K562 (cell line): ENCODE measurements around the gene CHTF8. TPM values are rescaled to one million over a fixed set of nuclear protein-coding genes. Genes with fewer than 3 reads are reported as not detected.

Experiments
- ARID1B ChIP-seq: fragments of 450-650 bp; IDR thresholded peaks from 2 replicates; pipeline ENCODE4 v1.6.1; 2016; ENCODE audit warnings: antibody characterized with exemption, mild to moderate bottlenecking, inconsistent platforms
- MBD2 ChIP-seq: sonication (generic); IDR thresholded peaks from 2 replicates; pipeline ENCODE4 v1.6.1; 2016; ENCODE audit warnings: low read depth, borderline replicate concordance
- PHB ChIP-seq: fragments of 250-450 bp; sonication (Bioruptor Pico); IDR thresholded peaks from 2 replicates; pipeline ENCODE4 v1.5.0; 2021
- POLR2H ChIP-seq: IDR thresholded peaks from 2 replicates; pipeline ENCODE4 v1.6.1; 2016; ENCODE audit warnings: missing genetic modification characterization, low read depth, mild to moderate bottlenecking, control low read depth, missing compliant biosample characterization, moderate library complexity
- polyA plus RNA-seq, 8 experiments: library from polyadenylated mRNA; depleted of rRNA in 4 of 8; stranded (reverse) in 5 of 8; unstranded in 3 of 8; fragments of >200 nt; fragmentation: Nextera tagmentation in 2 of 8; fragmentation: Illumina TruSeq in 1 of 8; extraction: Ambion mirVana in 2 of 8; extraction: Trizol in 1 of 8; gene quantifications; 2 replicates each; pipeline versions ENCODE4 v1.2.1 to v1.2.3, GENCODE V29; 2011 to 2014; ENCODE audit warnings: inconsistent platforms in 1 of 8, missing spikeins in 1 of 8
- total RNA-seq, 7 experiments: library from RNA; depleted of rRNA in 6 of 7; stranded (reverse); fragments of >200 nt in 6 of 7; fragmentation: Illumina TruSeq in 2 of 7; extraction: Trizol in 2 of 7; gene quantifications; 2 replicates each; pipeline versions ENCODE4 v1.2.1 to v1.2.3, GENCODE V29; 2011 to 2021; ENCODE audit warnings: low replicate concordance in 1 of 7
- TF ChIP-seq, protein P1 (sequence below), 2 experiments: IDR thresholded peaks; 2 replicates each; pipeline ENCODE4 v1.6.1; 2012; ENCODE audit warnings: improper control_type of control experiment in 2 of 2, low read depth in 2 of 2, low read length in 2 of 2, borderline replicate concordance in 1 of 2
- TF ChIP-seq, protein P2 (sequence below), 2 experiments: fragments of 450-650 bp; IDR thresholded peaks; 2 replicates each; pipeline ENCODE4 v1.6.1; 2016
- TF ChIP-seq, protein P3 (sequence below): fragments of 250-450 bp; sonication (Bioruptor Pico); IDR thresholded peaks from 2 replicates; pipeline ENCODE4 v1.5.0; 2021
- TF ChIP-seq, protein P4 (sequence below): sonication (generic); formaldehyde crosslinking; IDR thresholded peaks from 2 replicates; pipeline ENCODE4 v1.8.0; 2023; ENCODE audit warnings: mild to moderate bottlenecking, missing genetic modification reagents

The CHTF8 gene
- total and polyA plus RNA-seq, 9 of the 15 experiments (the other 6 are each of a cell fraction or from before 2014, with no cell fraction given) = 20.2 to 199 (median 108) TPM

DNA sequence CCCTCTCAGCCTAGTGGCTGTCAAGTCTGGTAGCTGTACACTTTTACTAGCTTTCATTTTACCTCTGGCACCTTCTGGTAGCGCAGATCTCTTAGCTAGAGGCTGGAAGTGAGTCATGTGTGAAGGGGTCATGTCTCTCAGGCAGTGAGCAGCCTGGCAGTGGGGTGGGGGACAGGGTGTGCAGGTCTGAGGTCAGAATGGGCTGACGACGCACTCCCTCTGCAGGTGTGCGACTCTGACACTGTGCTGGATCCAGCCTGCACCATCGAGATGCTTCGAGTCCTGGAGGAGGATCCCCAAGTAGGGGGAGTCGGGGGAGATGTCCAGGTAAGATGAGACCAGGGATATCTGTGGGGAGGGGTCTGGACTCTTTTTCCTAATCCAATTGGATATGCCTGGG lies 19.2 kb downstream of the CHTF8 start (continued):
- TF ChIP-seq, protein P1, sequence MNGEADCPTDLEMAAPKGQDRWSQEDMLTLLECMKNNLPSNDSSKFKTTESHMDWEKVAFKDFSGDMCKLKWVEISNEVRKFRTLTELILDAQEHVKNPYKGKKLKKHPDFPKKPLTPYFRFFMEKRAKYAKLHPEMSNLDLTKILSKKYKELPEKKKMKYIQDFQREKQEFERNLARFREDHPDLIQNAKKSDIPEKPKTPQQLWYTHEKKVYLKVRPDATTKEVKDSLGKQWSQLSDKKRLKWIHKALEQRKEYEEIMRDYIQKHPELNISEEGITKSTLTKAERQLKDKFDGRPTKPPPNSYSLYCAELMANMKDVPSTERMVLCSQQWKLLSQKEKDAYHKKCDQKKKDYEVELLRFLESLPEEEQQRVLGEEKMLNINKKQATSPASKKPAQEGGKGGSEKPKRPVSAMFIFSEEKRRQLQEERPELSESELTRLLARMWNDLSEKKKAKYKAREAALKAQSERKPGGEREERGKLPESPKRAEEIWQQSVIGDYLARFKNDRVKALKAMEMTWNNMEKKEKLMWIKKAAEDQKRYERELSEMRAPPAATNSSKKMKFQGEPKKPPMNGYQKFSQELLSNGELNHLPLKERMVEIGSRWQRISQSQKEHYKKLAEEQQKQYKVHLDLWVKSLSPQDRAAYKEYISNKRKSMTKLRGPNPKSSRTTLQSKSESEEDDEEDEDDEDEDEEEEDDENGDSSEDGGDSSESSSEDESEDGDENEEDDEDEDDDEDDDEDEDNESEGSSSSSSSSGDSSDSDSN (IDR thresholded peaks at IDR 0.05; ENCODE audit: borderline replicate concordance in 1 of 2, low read depth in 2 of 2, low read length in 2 of 2) = no peak
- no peak for TF ChIP-seq MBD2
- TF ChIP-seq, protein P2, sequence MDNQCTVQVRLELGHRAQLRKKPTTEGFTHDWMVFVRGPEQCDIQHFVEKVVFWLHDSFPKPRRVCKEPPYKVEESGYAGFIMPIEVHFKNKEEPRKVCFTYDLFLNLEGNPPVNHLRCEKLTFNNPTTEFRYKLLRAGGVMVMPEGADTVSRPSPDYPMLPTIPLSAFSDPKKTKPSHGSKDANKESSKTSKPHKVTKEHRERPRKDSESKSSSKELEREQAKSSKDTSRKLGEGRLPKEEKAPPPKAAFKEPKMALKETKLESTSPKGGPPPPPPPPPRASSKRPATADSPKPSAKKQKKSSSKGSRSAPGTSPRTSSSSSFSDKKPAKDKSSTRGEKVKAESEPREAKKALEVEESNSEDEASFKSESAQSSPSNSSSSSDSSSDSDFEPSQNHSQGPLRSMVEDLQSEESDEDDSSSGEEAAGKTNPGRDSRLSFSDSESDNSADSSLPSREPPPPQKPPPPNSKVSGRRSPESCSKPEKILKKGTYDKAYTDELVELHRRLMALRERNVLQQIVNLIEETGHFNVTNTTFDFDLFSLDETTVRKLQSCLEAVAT (IDR thresholded peaks at IDR 0.05) = no peak
- no peak for TF ChIP-seq POLR2H
- TF ChIP-seq ARID1B = no peak
- TF ChIP-seq PHB (CRISPR knock-in tag) = no peak
- TF ChIP-seq, protein P3, sequence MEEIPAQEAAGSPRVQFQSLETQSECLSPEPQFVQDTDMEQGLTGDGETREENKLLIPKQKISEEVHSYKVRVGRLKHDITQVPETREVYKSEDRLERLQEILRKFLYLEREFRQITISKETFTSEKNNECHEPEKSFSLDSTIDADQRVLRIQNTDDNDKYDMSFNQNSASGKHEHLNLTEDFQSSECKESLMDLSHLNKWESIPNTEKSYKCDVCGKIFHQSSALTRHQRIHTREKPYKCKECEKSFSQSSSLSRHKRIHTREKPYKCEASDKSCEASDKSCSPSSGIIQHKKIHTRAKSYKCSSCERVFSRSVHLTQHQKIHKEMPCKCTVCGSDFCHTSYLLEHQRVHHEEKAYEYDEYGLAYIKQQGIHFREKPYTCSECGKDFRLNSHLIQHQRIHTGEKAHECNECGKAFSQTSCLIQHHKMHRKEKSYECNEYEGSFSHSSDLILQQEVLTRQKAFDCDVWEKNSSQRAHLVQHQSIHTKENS = no peak
- TF ChIP-seq, protein P4, sequence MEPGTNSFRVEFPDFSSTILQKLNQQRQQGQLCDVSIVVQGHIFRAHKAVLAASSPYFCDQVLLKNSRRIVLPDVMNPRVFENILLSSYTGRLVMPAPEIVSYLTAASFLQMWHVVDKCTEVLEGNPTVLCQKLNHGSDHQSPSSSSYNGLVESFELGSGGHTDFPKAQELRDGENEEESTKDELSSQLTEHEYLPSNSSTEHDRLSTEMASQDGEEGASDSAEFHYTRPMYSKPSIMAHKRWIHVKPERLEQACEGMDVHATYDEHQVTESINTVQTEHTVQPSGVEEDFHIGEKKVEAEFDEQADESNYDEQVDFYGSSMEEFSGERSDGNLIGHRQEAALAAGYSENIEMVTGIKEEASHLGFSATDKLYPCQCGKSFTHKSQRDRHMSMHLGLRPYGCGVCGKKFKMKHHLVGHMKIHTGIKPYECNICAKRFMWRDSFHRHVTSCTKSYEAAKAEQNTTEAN (CRISPR knock-in tag) = no peak
